BJ (cell line): ENCODE results near the gene NCOA1. TPM values are rescaled to one million over a fixed set of nuclear protein-coding genes. Genes with fewer than 3 reads are reported as not detected.

Experiments used
- CTCF ChIA-PET: fragments of 350-600 bp; formaldehyde crosslinking; extraction: SDS; loops from one replicate; lab custom pipeline; 2021; ENCODE audit warnings: antibody characterized with exemption, inconsistent platforms; lab: Yijun Ruan, JAX
- POLR2A ChIA-PET: fragments of 300-600 bp; sonication (Branson Sonifier 250); formaldehyde crosslinking; extraction: SDS; loops from one replicate; lab custom pipeline; 2021; ENCODE audit warnings: antibody characterized with exemption; lab: Charles Lee
- DNase-seq: peaks from one replicate; pipeline ENCODE4 v3.0.0-alpha.2; 2011; ENCODE audit warnings: low read depth
- H3K27me3 ChIP-seq: 2 replicates; pipeline ENCODE4 v1.6.0; 2011; ENCODE audit warnings: low read length; ENCODE audit not compliant: control insufficient read depth, insufficient read depth
- H3K36me3 ChIP-seq: 2 replicates; pipeline ENCODE4 v1.5.1; 2011; ENCODE audit warnings: low read length; ENCODE audit not compliant: control insufficient read depth, insufficient read depth
- H3K4me3 ChIP-seq: 2 replicates; pipeline ENCODE4 v1.5.1; 2011; ENCODE audit warnings: low read depth, mild to moderate bottlenecking, control low read depth, low read length
- CTCF ChIP-seq: IDR thresholded peaks from 2 replicates; pipeline ENCODE4 v1.5.1; 2011; ENCODE audit warnings: low read depth, mild to moderate bottlenecking, control low read depth, inconsistent platforms, low read length, moderate library complexity; ENCODE audit not compliant: insufficient read depth
- polyA plus RNA-seq: library from polyadenylated mRNA; depleted of rRNA; stranded (reverse); fragments of >200 nt; gene quantifications from 2 replicates; pipeline ENCODE4 v1.2.3, GENCODE V29; 2011

Gene NCOA1
- polyA plus RNA-seq, 1 experiment: 16.0 TPM

- POLR2A ChIA-PET: no interaction called here
- Histone ChIP-seq H3K36me3 (no peaks in the 10 kb centered on the region), H3K27me3 (no peaks in the 10 kb centered on the region; the same call in 1 of the 2 replicates), H3K4me3 (no peak overlapping the region)
- CTCF ChIA-PET: interaction anchor here (0.7 kb wide), 1 partner anchor 62 kb away, joined by 3 read pairs; no protein-coding TSS in a partner anchor
- DNase-seq: no peak
- no peak for TF ChIP-seq CTCF
These were observed 5.9 kb upstream of the NCOA1 start for GRCh38 chr2:24485197-24485596.

GRCh38 chr2:24486636-24487205 lies 4.3 kb upstream of the NCOA1 start:
- Histone ChIP-seq H3K27me3 (no peaks in the 10 kb centered on the region; the same call in 1 of the 2 replicates), H3K4me3 (no peak overlapping the region), H3K36me3 (no peaks in the 10 kb centered on the region)
- CTCF ChIA-PET: interaction anchor here (0.7 to 0.8 kb wide), 2 partner anchors 23 to 339 kb away, joined by 3 read pairs; no protein-coding TSS in a partner anchor
- DNase-seq: no peak
- no peak for TF ChIP-seq CTCF
- POLR2A ChIA-PET: no interaction called here

- DNase-seq: no peak
- CTCF ChIA-PET: no interaction called here
- TF ChIP-seq CTCF: no peak
- no peaks in the 10 kb centered on the region for H3K36me3 ChIP-seq
- POLR2A ChIA-PET: no interaction called here
- H3K4me3 ChIP-seq: no peak overlapping the region
- no peaks in the 10 kb centered on the region for H3K27me3 ChIP-seq
These were observed 1.4 kb upstream of the NCOA1 start for GRCh38 chr2:24489465-24490180.

- TF ChIP-seq CTCF: no peak
- peak overlapping the region; percentile 84 for H3K4me3 ChIP-seq
- ChIA-PET CTCF (interaction anchor here (1.1 to 1.5 kb wide), 2 partner anchors 201 to 337 kb away, joined by 3 to 8 read pairs; no protein-coding TSS in a partner anchor), POLR2A (no interaction called here)
- H3K36me3 ChIP-seq: no peaks in the 10 kb centered on the region
- H3K27me3 ChIP-seq: no peaks in the 10 kb centered on the region
- no peak for DNase-seq
These were observed 819 bp upstream of the NCOA1 start for GRCh38 chr2:24490181-24490689.

GRCh38 chr2:24491542-24492420 lies 727 bp downstream of the NCOA1 start:
- H3K4me3 ChIP-seq: peak overlapping the region; percentile 84
- no peaks in the 10 kb centered on the region for H3K36me3 ChIP-seq
- no peak for DNase-seq
- H3K27me3 ChIP-seq: no peaks in the 10 kb centered on the region
- ChIA-PET POLR2A (no interaction called here), CTCF (interaction anchor here (0.8 to 1.5 kb wide), 2 partner anchors 301 to 336 kb away, joined by 3 to 8 read pairs; no protein-coding TSS in a partner anchor)
- TF ChIP-seq CTCF: no peak
